DMS 273 (cell line): ENCODE measurements around the gene MT1HL1.
A peak's percentile ranks its signal among the peaks of the same experiment; 100 is the strongest.
"Not testable (repeated sequence)": the region's sequence is repeated elsewhere in the genome, so short reads cannot be mapped to it uniquely, and the experiment has no call there.

Source experiments
- DNase-seq: peaks from one replicate; lab custom pipeline; 2025; ENCODE audit not compliant: unreplicated experiment; lab: John Stamatoyannopoulos, UW

MT1HL1 gene

GRCh38 chr1:237018896-237019295 is 14.7 kb upstream of the MT1HL1 start:
- DNase-seq, result no peak

- DNase-seq, result no peak
Observed at GRCh38 chr1:237016626-237017025, 12.4 kb upstream of the MT1HL1 start.

- peak; percentile 20 for DNase-seq
Observed at GRCh38 chr1:237013608-237014007, 9.4 kb upstream of the MT1HL1 start.

- peak; percentile 90 for DNase-seq
Observed at GRCh38 chr1:237012788-237013383, 8.6 kb upstream of the MT1HL1 start.

GRCh38 chr1:237012361-237012760 is 8.1 kb upstream of the MT1HL1 start:
- no peak for DNase-seq

GRCh38 chr1:237011432-237011831 is 7.2 kb upstream of the MT1HL1 start:
- no peak for DNase-seq

- DNase-seq, result no peak
Observed at GRCh38 chr1:237009611-237010010, 5.4 kb upstream of the MT1HL1 start.

GRCh38 chr1:237007147-237007881 is 3.1 kb upstream of the MT1HL1 start:
- DNase-seq, result no peak

GRCh38 chr1:237005674-237006073 is 1.4 kb upstream of the MT1HL1 start:
- DNase-seq, result no peak

GRCh38 chr1:237003516-237003915 is 725 bp downstream of the MT1HL1 start:
- no peak for DNase-seq

GRCh38 chr1:237000191-237000590 is 4.0 kb downstream of the MT1HL1 start:
- no peak for DNase-seq

GRCh38 chr1:236998546-236998945 is 5.7 kb downstream of the MT1HL1 start:
- DNase-seq, result peak; percentile 36

GRCh38 chr1:236997882-236998281 is 6.4 kb downstream of the MT1HL1 start:
- DNase-seq, result no peak

GRCh38 chr1:236997361-236997760 is 6.9 kb downstream of the MT1HL1 start:
- no peak for DNase-seq

GRCh38 chr1:236994450-236994849 is 9.8 kb downstream of the MT1HL1 start:
- DNase-seq, result no peak

- DNase-seq, result no peak
Observed at GRCh38 chr1:236992449-236992848, 11.8 kb downstream of the MT1HL1 start.

- DNase-seq, result no peak
Observed at GRCh38 chr1:236990052-236990445, 14.2 kb downstream of the MT1HL1 start.

- no peak for DNase-seq
Observed at GRCh38 chr1:236989290-236990051, 14.8 kb downstream of the MT1HL1 start.

GRCh38 chr1:236983818-236984217 is 20.4 kb downstream of the MT1HL1 start:
- no peak for DNase-seq

- DNase-seq, result peak; percentile 77
Observed at GRCh38 chr1:236982380-236982779, 21.9 kb downstream of the MT1HL1 start.

- DNase-seq, result not testable (repeated sequence)
Observed at GRCh38 chr1:236981431-236981830, 22.8 kb downstream of the MT1HL1 start.

GRCh38 chr1:236980673-236981072 is 23.6 kb downstream of the MT1HL1 start:
- no peak for DNase-seq
